Measurements from ENCODE around the gene POC1B.

POC1B gene

GRCh38 chr12:89417246-89417977 lies 108.4 kb downstream of the POC1B start:
- no peak for DNase-seq

GRCh38 chr12:89416049-89416792 lies 109.6 kb downstream of the POC1B start:
- no peak for DNase-seq

- no peak for DNase-seq
Measured at GRCh38 chr12:89414851-89415250, 111.0 kb downstream of the POC1B start.

GRCh38 chr12:89414322-89414721 lies 111.5 kb downstream of the POC1B start:
- no peak for DNase-seq

- no peak for DNase-seq
Measured at GRCh38 chr12:89413234-89413633, 112.6 kb downstream of the POC1B start.

GRCh38 chr12:89412665-89413064 lies 113.2 kb downstream of the POC1B start:
- DNase-seq: no peak

- DNase-seq: no peak
Measured at GRCh38 chr12:89411846-89412245, 114.0 kb downstream of the POC1B start.

GRCh38 chr12:89411234-89411633 lies 114.6 kb downstream of the POC1B start:
- DNase-seq: no peak

- no peak for DNase-seq
Measured at GRCh38 chr12:89405626-89406345, 120.1 kb downstream of the POC1B start.

- no peak for DNase-seq
Measured at GRCh38 chr12:89401433-89402058, 124.3 kb downstream of the POC1B start.

- DNase-seq: no peak
Measured at GRCh38 chr12:89400415-89400814, 125.4 kb downstream of the POC1B start.

GRCh38 chr12:89395712-89396111 lies 130.1 kb downstream of the POC1B start:
- DNase-seq: no peak

- DNase-seq: no peak
Measured at GRCh38 chr12:89393551-89394121, 132.2 kb downstream of the POC1B start.

- no peak for DNase-seq
Measured at GRCh38 chr12:89392391-89392790, 133.5 kb downstream of the POC1B start.

- DNase-seq: no peak
Measured at GRCh38 chr12:89391726-89392336, 134.0 kb downstream of the POC1B start.

GRCh38 chr12:89390802-89391673 lies 134.8 kb downstream of the POC1B start:
- DNase-seq: no peak

GRCh38 chr12:89389755-89390661 lies 135.8 kb downstream of the POC1B start:
- no peak for DNase-seq

GRCh38 chr12:89386138-89386537 lies 139.7 kb downstream of the POC1B start:
- DNase-seq: no peak

GRCh38 chr12:89384807-89385206 lies 141.0 kb downstream of the POC1B start:
- DNase-seq: no peak

Measured in effector CD8-positive, alpha-beta T cell (primary cell).